ENCODE data around the gene CPA2.

The CPA2 gene

GRCh38 chr7:130254555-130254954, 12.1 kb upstream of the CPA2 start:
- no peak for FAIRE-seq
- no peak for DNase-seq (ENCODE audit: insufficient read length, low spot score)
- no peak for TF ChIP-seq PAX5 (IDR thresholded peaks at IDR 0.05; ENCODE audit: insufficient read depth, low read length, severe bottlenecking)
- no peak for TF ChIP-seq TAF1 (IDR thresholded peaks at IDR 0.05; ENCODE audit: low read depth, low read length)
- no peak for TF ChIP-seq SPI1 (IDR thresholded peaks at IDR 0.05; ENCODE audit: low read depth, low read length)
- no peak for TF ChIP-seq POLR2A (IDR thresholded peaks at IDR 0.05; ENCODE audit: low read depth, low read length)
- TF ChIP-seq POU2F2 (IDR thresholded peaks at IDR 0.05; ENCODE audit: low read depth, low read length): no peak

- no peak for TF ChIP-seq POLR2AphosphoS5 (IDR thresholded peaks at IDR 0.05; ENCODE audit: low read depth, low read length)
- TF ChIP-seq TAF1 (IDR thresholded peaks at IDR 0.05; ENCODE audit: low read depth, low read length): no peak
- no peak for TF ChIP-seq PAX5 (IDR thresholded peaks at IDR 0.05; ENCODE audit: insufficient read depth, low read length, severe bottlenecking)
- no peak for TF ChIP-seq POU2F2 (IDR thresholded peaks at IDR 0.05; ENCODE audit: low read depth, low read length)
- no peak for TF ChIP-seq POLR2A (IDR thresholded peaks at IDR 0.05; ENCODE audit: low read depth, low read length)
- no peak for TF ChIP-seq SPI1 (IDR thresholded peaks at IDR 0.05; ENCODE audit: low read depth, low read length)
- DNase-seq (ENCODE audit: insufficient read length, low spot score) (no peak), FAIRE-seq (no peak)
These were observed 10.0 kb upstream of the CPA2 start for GRCh38 chr7:130256704-130257103.

- no peak for FAIRE-seq
- TF ChIP-seq PAX5 (IDR thresholded peaks at IDR 0.05; ENCODE audit: insufficient read depth, low read length, severe bottlenecking): no peak
- TF ChIP-seq SPI1 (IDR thresholded peaks at IDR 0.05; ENCODE audit: low read depth, low read length): no peak
- no peak for TF ChIP-seq TAF1 (IDR thresholded peaks at IDR 0.05; ENCODE audit: low read depth, low read length)
- TF ChIP-seq POU2F2 (IDR thresholded peaks at IDR 0.05; ENCODE audit: low read depth, low read length): no peak
- TF ChIP-seq POLR2A (IDR thresholded peaks at IDR 0.05; ENCODE audit: low read depth, low read length): no peak
These were observed 8.1 kb upstream of the CPA2 start for GRCh38 chr7:130258494-130259078.

GRCh38 chr7:130262448-130262847, 4.2 kb upstream of the CPA2 start:
- FAIRE-seq (no peak), DNase-seq (ENCODE audit: insufficient read length, low spot score) (no peak)
- TF ChIP-seq SPI1 (IDR thresholded peaks at IDR 0.05; ENCODE audit: low read depth, low read length) (no peak), POU2F2 (IDR thresholded peaks at IDR 0.05; ENCODE audit: low read depth, low read length) (no peak), POLR2AphosphoS5 (IDR thresholded peaks at IDR 0.05; ENCODE audit: low read depth, low read length) (no peak), POLR2A (IDR thresholded peaks at IDR 0.05; ENCODE audit: low read depth, low read length) (no peak), TAF1 (IDR thresholded peaks at IDR 0.05; ENCODE audit: low read depth, low read length) (no peak), PAX5 (IDR thresholded peaks at IDR 0.05; ENCODE audit: insufficient read depth, low read length, severe bottlenecking) (no peak)

More at GRCh38 chr7:130258494-130259078, 8.1 kb upstream of the CPA2 start:
- no peak for DNase-seq (ENCODE audit: insufficient read length, low spot score)

GRCh38 chr7:130263130-130263529, 3.5 kb upstream of the CPA2 start:
- no peak for TF ChIP-seq TAF1 (IDR thresholded peaks at IDR 0.05; ENCODE audit: low read depth, low read length)
- TF ChIP-seq POLR2A (IDR thresholded peaks at IDR 0.05; ENCODE audit: low read depth, low read length): no peak
- no peak for TF ChIP-seq PAX5 (IDR thresholded peaks at IDR 0.05; ENCODE audit: insufficient read depth, low read length, severe bottlenecking)
- no peak for TF ChIP-seq POLR2AphosphoS5 (IDR thresholded peaks at IDR 0.05; ENCODE audit: low read depth, low read length)
- no peak for TF ChIP-seq SPI1 (IDR thresholded peaks at IDR 0.05; ENCODE audit: low read depth, low read length)
- TF ChIP-seq POU2F2 (IDR thresholded peaks at IDR 0.05; ENCODE audit: low read depth, low read length): no peak
- FAIRE-seq: no peak
- no peak for DNase-seq (ENCODE audit: insufficient read length, low spot score)

GRCh38 chr7:130266961-130267321, 278 bp downstream of the CPA2 start:
- DNase-seq (ENCODE audit: insufficient read length, low spot score) (no peak), FAIRE-seq (no peak)
- TF ChIP-seq POLR2A (IDR thresholded peaks at IDR 0.05; ENCODE audit: low read depth, low read length) (no peak), PAX5 (IDR thresholded peaks at IDR 0.05; ENCODE audit: insufficient read depth, low read length, severe bottlenecking) (no peak), POLR2AphosphoS5 (IDR thresholded peaks at IDR 0.05; ENCODE audit: low read depth, low read length) (no peak), TAF1 (IDR thresholded peaks at IDR 0.05; ENCODE audit: low read depth, low read length) (no peak), POU2F2 (IDR thresholded peaks at IDR 0.05; ENCODE audit: low read depth, low read length) (no peak), SPI1 (IDR thresholded peaks at IDR 0.05; ENCODE audit: low read depth, low read length) (no peak)

GRCh38 chr7:130268463-130269317, 2.0 kb downstream of the CPA2 start:
- FAIRE-seq (no peak), DNase-seq (ENCODE audit: insufficient read length, low spot score) (no peak)
- TF ChIP-seq SPI1 (IDR thresholded peaks at IDR 0.05; ENCODE audit: low read depth, low read length) (no peak), POLR2AphosphoS5 (IDR thresholded peaks at IDR 0.05; ENCODE audit: low read depth, low read length) (no peak), POLR2A (IDR thresholded peaks at IDR 0.05; ENCODE audit: low read depth, low read length) (no peak), PAX5 (IDR thresholded peaks at IDR 0.05; ENCODE audit: insufficient read depth, low read length, severe bottlenecking) (no peak), TAF1 (IDR thresholded peaks at IDR 0.05; ENCODE audit: low read depth, low read length) (no peak), POU2F2 (IDR thresholded peaks at IDR 0.05; ENCODE audit: low read depth, low read length) (no peak)

GRCh38 chr7:130269318-130269694, 2.6 kb downstream of the CPA2 start:
- FAIRE-seq: no peak
- TF ChIP-seq SPI1 (IDR thresholded peaks at IDR 0.05; ENCODE audit: low read depth, low read length) (no peak), POLR2A (IDR thresholded peaks at IDR 0.05; ENCODE audit: low read depth, low read length) (no peak), TAF1 (IDR thresholded peaks at IDR 0.05; ENCODE audit: low read depth, low read length) (no peak), POU2F2 (IDR thresholded peaks at IDR 0.05; ENCODE audit: low read depth, low read length) (no peak), POLR2AphosphoS5 (IDR thresholded peaks at IDR 0.05; ENCODE audit: low read depth, low read length) (no peak), PAX5 (IDR thresholded peaks at IDR 0.05; ENCODE audit: insufficient read depth, low read length, severe bottlenecking) (no peak)
- no peak for DNase-seq (ENCODE audit: insufficient read length, low spot score)

- no peak for FAIRE-seq
- no peak for DNase-seq (ENCODE audit: insufficient read length, low spot score)
These were observed 4.5 kb downstream of the CPA2 start for GRCh38 chr7:130270947-130271800.

More at GRCh38 chr7:130270947-130271800, 4.5 kb downstream of the CPA2 start:
- TF ChIP-seq PAX5 (IDR thresholded peaks at IDR 0.05; ENCODE audit: insufficient read depth, low read length, severe bottlenecking) (no peak), POU2F2 (IDR thresholded peaks at IDR 0.05; ENCODE audit: low read depth, low read length) (no peak), TAF1 (IDR thresholded peaks at IDR 0.05; ENCODE audit: low read depth, low read length) (no peak), SPI1 (IDR thresholded peaks at IDR 0.05; ENCODE audit: low read depth, low read length) (no peak), POLR2A (IDR thresholded peaks at IDR 0.05; ENCODE audit: low read depth, low read length) (no peak), POLR2AphosphoS5 (IDR thresholded peaks at IDR 0.05; ENCODE audit: low read depth, low read length) (no peak)
